ENCODE data around the gene STK4. TPM values are rescaled to one million over a fixed set of nuclear protein-coding genes. Genes with fewer than 3 reads are reported as not detected.
A peak's percentile ranks its signal among the peaks of the same experiment; 100 is the strongest.

The STK4 gene
- total RNA-seq, 1 experiment from 2014 or later = 41.2 TPM

DNA sequence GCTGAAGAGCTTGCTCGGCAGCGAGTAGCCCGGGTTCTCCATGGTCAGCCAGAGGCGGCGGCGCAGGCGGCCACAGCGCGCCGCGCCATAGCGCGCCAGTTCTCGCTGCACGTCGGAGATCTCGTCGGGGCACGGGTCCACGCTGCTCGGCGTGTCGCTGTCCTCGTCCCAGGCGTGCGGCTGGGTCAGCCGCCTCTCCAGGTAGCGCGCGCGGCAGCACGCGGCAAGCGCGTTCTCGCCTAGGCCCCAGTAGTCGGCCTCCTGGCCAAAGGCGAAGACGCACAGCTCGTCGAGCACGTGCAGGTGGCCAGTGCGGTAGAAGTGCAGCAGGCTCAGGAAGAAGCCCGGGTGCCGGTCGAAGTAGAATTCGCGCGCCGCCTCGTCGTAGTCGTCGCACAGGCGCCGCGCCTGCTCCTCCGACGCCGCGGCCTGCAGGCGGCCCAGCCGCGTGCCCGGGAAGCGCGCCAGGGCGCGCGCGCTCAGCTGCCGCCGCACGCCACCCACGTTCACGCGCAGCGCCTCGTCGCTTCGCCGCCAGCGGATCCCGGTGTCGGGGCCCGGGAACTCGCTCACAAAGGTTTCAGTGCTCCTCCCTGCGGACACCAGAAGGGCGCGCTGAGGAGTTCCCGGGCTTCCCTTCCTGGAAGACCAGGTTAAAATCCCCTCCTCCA lies 131.9 kb downstream of the STK4 start (continued):
- TF ChIP-seq, protein P1, sequence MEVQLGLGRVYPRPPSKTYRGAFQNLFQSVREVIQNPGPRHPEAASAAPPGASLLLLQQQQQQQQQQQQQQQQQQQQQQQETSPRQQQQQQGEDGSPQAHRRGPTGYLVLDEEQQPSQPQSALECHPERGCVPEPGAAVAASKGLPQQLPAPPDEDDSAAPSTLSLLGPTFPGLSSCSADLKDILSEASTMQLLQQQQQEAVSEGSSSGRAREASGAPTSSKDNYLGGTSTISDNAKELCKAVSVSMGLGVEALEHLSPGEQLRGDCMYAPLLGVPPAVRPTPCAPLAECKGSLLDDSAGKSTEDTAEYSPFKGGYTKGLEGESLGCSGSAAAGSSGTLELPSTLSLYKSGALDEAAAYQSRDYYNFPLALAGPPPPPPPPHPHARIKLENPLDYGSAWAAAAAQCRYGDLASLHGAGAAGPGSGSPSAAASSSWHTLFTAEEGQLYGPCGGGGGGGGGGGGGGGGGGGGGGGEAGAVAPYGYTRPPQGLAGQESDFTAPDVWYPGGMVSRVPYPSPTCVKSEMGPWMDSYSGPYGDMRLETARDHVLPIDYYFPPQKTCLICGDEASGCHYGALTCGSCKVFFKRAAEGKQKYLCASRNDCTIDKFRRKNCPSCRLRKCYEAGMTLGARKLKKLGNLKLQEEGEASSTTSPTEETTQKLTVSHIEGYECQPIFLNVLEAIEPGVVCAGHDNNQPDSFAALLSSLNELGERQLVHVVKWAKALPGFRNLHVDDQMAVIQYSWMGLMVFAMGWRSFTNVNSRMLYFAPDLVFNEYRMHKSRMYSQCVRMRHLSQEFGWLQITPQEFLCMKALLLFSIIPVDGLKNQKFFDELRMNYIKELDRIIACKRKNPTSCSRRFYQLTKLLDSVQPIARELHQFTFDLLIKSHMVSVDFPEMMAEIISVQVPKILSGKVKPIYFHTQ (CRISPR knock-in tag; IDR thresholded peaks at IDR 0.05) = no peak
- no peak for TF ChIP-seq EMX1 (CRISPR knock-in tag; IDR thresholded peaks at IDR 0.05)
- TF ChIP-seq, protein P2, sequence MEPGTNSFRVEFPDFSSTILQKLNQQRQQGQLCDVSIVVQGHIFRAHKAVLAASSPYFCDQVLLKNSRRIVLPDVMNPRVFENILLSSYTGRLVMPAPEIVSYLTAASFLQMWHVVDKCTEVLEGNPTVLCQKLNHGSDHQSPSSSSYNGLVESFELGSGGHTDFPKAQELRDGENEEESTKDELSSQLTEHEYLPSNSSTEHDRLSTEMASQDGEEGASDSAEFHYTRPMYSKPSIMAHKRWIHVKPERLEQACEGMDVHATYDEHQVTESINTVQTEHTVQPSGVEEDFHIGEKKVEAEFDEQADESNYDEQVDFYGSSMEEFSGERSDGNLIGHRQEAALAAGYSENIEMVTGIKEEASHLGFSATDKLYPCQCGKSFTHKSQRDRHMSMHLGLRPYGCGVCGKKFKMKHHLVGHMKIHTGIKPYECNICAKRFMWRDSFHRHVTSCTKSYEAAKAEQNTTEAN (CRISPR knock-in tag; IDR thresholded peaks at IDR 0.05) = peak; percentile 87
- TF ChIP-seq ZBTB21 (CRISPR knock-in tag; IDR thresholded peaks at IDR 0.05; ENCODE audit: borderline replicate concordance) = no peak
- TF ChIP-seq, protein P3, sequence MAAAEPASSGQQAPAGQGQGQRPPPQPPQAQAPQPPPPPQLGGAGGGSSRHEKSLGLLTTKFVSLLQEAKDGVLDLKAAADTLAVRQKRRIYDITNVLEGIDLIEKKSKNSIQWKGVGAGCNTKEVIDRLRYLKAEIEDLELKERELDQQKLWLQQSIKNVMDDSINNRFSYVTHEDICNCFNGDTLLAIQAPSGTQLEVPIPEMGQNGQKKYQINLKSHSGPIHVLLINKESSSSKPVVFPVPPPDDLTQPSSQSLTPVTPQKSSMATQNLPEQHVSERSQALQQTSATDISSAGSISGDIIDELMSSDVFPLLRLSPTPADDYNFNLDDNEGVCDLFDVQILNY (CRISPR knock-in tag; IDR thresholded peaks at IDR 0.05) = peak; percentile 82
- TF ChIP-seq FOXP1 (CRISPR knock-in tag; IDR thresholded peaks at IDR 0.05; ENCODE audit: borderline replicate concordance) = peak; percentile 99
- TF ChIP-seq ELF4 (CRISPR knock-in tag; IDR thresholded peaks at IDR 0.05; ENCODE audit: low read depth) = peak; percentile 65; the same call in 1 of the 2 replicates
- TF ChIP-seq SP1 (CRISPR knock-in tag; conservative IDR thresholded peaks at IDR 0.05) = peak; percentile 65
- peak; percentile 70; the same call in 1 of the 2 replicates for TF ChIP-seq CREM (CRISPR knock-in tag; IDR thresholded peaks at IDR 0.05)
- TF ChIP-seq, protein P4, sequence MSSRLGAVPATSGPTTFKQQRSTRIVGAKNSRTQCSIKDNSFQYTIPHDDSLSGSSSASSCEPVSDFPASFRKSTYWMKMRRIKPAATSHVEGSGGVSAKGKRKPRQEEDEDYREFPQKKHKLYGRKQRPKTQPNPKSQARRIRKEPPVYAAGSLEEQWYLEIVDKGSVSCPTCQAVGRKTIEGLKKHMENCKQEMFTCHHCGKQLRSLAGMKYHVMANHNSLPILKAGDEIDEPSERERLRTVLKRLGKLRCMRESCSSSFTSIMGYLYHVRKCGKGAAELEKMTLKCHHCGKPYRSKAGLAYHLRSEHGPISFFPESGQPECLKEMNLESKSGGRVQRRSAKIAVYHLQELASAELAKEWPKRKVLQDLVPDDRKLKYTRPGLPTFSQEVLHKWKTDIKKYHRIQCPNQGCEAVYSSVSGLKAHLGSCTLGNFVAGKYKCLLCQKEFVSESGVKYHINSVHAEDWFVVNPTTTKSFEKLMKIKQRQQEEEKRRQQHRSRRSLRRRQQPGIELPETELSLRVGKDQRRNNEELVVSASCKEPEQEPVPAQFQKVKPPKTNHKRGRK (CRISPR knock-in tag; IDR thresholded peaks at IDR 0.05; ENCODE audit: borderline replicate concordance) = 0 out of 2 replicates have a peak, but pooled peaks have one; percentile 19
- TF ChIP-seq, protein P5, sequence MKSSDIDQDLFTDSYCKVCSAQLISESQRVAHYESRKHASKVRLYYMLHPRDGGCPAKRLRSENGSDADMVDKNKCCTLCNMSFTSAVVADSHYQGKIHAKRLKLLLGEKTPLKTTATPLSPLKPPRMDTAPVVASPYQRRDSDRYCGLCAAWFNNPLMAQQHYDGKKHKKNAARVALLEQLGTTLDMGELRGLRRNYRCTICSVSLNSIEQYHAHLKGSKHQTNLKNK (CRISPR knock-in tag; IDR thresholded peaks at IDR 0.05) = no peak
- peak; percentile 74; the same call in 1 of the 2 replicates for TF ChIP-seq CREB1 (CRISPR knock-in tag; IDR thresholded peaks at IDR 0.05)
- TF ChIP-seq, protein P6, sequence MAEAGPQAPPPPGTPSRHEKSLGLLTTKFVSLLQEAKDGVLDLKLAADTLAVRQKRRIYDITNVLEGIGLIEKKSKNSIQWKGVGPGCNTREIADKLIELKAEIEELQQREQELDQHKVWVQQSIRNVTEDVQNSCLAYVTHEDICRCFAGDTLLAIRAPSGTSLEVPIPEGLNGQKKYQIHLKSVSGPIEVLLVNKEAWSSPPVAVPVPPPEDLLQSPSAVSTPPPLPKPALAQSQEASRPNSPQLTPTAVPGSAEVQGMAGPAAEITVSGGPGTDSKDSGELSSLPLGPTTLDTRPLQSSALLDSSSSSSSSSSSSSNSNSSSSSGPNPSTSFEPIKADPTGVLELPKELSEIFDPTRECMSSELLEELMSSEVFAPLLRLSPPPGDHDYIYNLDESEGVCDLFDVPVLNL (CRISPR knock-in tag; IDR thresholded peaks at IDR 0.05; ENCODE audit: borderline replicate concordance, low read depth) = peak; percentile 90
- TF ChIP-seq, protein P7, sequence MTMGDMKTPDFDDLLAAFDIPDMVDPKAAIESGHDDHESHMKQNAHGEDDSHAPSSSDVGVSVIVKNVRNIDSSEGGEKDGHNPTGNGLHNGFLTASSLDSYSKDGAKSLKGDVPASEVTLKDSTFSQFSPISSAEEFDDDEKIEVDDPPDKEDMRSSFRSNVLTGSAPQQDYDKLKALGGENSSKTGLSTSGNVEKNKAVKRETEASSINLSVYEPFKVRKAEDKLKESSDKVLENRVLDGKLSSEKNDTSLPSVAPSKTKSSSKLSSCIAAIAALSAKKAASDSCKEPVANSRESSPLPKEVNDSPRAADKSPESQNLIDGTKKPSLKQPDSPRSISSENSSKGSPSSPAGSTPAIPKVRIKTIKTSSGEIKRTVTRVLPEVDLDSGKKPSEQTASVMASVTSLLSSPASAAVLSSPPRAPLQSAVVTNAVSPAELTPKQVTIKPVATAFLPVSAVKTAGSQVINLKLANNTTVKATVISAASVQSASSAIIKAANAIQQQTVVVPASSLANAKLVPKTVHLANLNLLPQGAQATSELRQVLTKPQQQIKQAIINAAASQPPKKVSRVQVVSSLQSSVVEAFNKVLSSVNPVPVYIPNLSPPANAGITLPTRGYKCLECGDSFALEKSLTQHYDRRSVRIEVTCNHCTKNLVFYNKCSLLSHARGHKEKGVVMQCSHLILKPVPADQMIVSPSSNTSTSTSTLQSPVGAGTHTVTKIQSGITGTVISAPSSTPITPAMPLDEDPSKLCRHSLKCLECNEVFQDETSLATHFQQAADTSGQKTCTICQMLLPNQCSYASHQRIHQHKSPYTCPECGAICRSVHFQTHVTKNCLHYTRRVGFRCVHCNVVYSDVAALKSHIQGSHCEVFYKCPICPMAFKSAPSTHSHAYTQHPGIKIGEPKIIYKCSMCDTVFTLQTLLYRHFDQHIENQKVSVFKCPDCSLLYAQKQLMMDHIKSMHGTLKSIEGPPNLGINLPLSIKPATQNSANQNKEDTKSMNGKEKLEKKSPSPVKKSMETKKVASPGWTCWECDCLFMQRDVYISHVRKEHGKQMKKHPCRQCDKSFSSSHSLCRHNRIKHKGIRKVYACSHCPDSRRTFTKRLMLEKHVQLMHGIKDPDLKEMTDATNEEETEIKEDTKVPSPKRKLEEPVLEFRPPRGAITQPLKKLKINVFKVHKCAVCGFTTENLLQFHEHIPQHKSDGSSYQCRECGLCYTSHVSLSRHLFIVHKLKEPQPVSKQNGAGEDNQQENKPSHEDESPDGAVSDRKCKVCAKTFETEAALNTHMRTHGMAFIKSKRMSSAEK (CRISPR knock-in tag; IDR thresholded peaks at IDR 0.05; ENCODE audit: borderline replicate concordance) = peak; percentile 73; the same call in 1 of the 2 replicates
- TF ChIP-seq, protein P8, sequence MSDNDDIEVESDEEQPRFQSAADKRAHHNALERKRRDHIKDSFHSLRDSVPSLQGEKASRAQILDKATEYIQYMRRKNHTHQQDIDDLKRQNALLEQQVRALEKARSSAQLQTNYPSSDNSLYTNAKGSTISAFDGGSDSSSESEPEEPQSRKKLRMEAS (CRISPR knock-in tag; IDR thresholded peaks at IDR 0.05) = peak; percentile 98
- TF ChIP-seq TP53 (CRISPR knock-in tag; IDR thresholded peaks at IDR 0.05) = peak; percentile 97
- TF ChIP-seq, protein P9, sequence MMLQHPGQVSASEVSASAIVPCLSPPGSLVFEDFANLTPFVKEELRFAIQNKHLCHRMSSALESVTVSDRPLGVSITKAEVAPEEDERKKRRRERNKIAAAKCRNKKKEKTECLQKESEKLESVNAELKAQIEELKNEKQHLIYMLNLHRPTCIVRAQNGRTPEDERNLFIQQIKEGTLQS (CRISPR knock-in tag; conservative IDR thresholded peaks at IDR 0.05) = peak; percentile 72; the same call in 1 of the 2 replicates
- peak; percentile 90 for TF ChIP-seq RELA (CRISPR knock-in tag; IDR thresholded peaks at IDR 0.05; ENCODE audit: borderline replicate concordance)
